Endothelial cell (in vitro differentiated cells): Measurements from ENCODE around the gene RAB40B. TPM values are rescaled to one million over a fixed set of nuclear protein-coding genes. Genes with fewer than 3 reads are reported as not detected.

Source experiments
- DNase-seq: peaks from one replicate; pipeline ENCODE4 v3.0.0; 2021; ENCODE audit warnings: low spot score
- H3K27ac Mint-ChIP-seq: one replicate; pipeline ENCODE4 v1.8.0; 2021; ENCODE audit warnings: mixed read lengths, inconsistent platforms; ENCODE audit not compliant: unreplicated experiment
- H3K27me3 Mint-ChIP-seq: one replicate; pipeline ENCODE4 v1.8.0; 2021; ENCODE audit warnings: mild to moderate bottlenecking, moderate library complexity, mixed read lengths, inconsistent platforms; ENCODE audit not compliant: unreplicated experiment
- H3K36me3 Mint-ChIP-seq: one replicate; pipeline ENCODE4 v1.8.0; 2021; ENCODE audit warnings: mild to moderate bottlenecking, low read depth, mixed read lengths, inconsistent platforms; ENCODE audit not compliant: unreplicated experiment
- H3K4me1 Mint-ChIP-seq: one replicate; pipeline ENCODE4 v1.8.0; 2021; ENCODE audit warnings: mild to moderate bottlenecking, mixed read lengths, inconsistent platforms; ENCODE audit not compliant: unreplicated experiment
- H3K4me3 Mint-ChIP-seq: one replicate; pipeline ENCODE4 v1.8.0; 2021; ENCODE audit warnings: mild to moderate bottlenecking, mixed read lengths, inconsistent platforms; ENCODE audit not compliant: unreplicated experiment
- H3K9me3 Mint-ChIP-seq: one replicate; pipeline ENCODE4 v1.8.0; 2021; ENCODE audit warnings: mixed read lengths, inconsistent platforms; ENCODE audit not compliant: unreplicated experiment
- total RNA-seq: library from RNA; stranded (reverse); fragmentation: NEBNext Ultra II Directional; extraction: Animal tissue kit (Norgen Biotek cat#: 25700); gene quantifications from one replicate; pipeline ENCODE4 v1.2.1, GENCODE V29; 2021; ENCODE audit not compliant: unreplicated experiment
- TF ChIP-seq, protein P1 (sequence below): fragments of 200-600 bp; sonication (generic); IDR thresholded peaks from one replicate; pipeline ENCODE4 v1.5.0; 2021; ENCODE audit warnings: antibody characterized with exemption; ENCODE audit not compliant: unreplicated experiment

The RAB40B gene
- total RNA-seq, 1 donor from 2014 or later = 6.7 TPM

DNA sequence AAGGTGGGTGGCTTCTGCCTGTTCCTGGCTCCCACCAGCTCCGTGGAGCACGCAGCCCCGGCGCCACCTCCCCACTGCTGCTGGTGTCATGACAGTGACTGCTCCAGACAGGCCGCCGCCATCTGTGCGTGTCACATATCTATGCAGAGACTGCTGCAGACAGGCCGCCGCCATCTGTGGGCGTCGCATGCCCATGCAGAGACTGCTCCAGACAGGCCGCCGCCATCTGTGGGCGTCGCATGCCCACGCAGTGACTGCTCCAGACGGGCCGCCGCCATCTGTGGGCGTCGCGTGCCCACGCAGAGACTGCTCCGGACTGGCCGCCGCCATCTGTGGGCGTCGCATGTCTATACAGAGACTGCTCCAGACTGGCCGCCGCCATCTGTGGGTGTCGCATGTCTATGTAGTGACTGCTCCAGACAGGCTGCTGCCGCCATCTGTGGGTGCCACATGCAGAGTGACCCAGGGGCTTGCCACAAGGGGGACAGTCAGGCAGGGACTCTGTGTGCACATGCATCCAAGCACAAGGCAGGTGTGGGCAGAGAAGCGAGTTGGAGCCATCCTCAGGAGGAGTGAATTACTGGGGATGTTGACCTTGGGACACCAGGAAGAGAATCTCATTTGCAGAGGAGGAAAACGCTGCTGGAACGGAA lies 14.7 kb upstream of the RAB40B start:
- H3K27ac Mint-ChIP-seq = no peak overlapping the region
- peaks cover 11% of the 10 kb centered on the region for H3K4me1 Mint-ChIP-seq
- no peak overlapping the region for H3K4me3 Mint-ChIP-seq
- no peaks in the 10 kb centered on the region for H3K9me3 Mint-ChIP-seq
- H3K36me3 Mint-ChIP-seq = peaks cover 6% of the 10 kb centered on the region
- TF ChIP-seq, protein P1, sequence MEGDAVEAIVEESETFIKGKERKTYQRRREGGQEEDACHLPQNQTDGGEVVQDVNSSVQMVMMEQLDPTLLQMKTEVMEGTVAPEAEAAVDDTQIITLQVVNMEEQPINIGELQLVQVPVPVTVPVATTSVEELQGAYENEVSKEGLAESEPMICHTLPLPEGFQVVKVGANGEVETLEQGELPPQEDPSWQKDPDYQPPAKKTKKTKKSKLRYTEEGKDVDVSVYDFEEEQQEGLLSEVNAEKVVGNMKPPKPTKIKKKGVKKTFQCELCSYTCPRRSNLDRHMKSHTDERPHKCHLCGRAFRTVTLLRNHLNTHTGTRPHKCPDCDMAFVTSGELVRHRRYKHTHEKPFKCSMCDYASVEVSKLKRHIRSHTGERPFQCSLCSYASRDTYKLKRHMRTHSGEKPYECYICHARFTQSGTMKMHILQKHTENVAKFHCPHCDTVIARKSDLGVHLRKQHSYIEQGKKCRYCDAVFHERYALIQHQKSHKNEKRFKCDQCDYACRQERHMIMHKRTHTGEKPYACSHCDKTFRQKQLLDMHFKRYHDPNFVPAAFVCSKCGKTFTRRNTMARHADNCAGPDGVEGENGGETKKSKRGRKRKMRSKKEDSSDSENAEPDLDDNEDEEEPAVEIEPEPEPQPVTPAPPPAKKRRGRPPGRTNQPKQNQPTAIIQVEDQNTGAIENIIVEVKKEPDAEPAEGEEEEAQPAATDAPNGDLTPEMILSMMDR = no peak
- no peak for DNase-seq
- H3K27me3 Mint-ChIP-seq = no peaks in the 10 kb centered on the region

DNA sequence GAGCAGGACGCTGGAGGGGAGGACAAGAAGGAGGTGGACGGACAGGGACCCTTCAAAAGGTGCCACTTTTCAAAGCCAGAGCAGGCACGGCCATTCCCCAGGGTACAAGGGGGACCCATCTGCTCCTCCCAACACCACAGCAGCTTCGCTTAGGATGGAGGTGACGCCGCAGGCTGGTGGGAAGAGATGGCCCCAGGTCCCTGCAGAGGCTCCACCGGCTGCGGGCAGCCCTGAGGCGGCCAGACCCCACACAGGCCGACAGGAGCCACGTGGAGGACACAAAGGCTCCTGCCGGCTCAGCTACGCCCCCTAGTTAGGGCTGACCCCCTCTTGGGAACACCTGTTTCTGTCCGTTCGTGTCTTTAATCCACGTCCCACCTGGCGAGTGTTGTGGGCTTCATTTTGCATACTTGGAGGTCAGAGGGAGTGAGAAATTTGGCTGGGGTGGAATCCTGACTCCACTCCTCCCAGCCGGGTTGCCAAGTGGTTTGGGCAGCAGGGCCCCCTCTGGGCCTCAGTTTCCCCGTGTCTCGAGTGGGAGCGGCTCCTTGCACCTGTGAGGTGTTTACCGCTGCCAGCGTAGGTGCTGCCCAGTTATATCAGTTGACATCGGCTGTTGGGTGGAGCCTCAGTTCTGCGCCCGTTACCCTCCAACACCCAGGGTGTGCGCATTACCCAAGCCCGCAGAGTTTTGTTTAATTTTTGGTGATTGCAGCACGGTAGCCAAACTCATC lies 12.2 kb upstream of the RAB40B start:
- TF ChIP-seq, protein P1 = no peak
- no peaks in the 10 kb centered on the region for H3K36me3 Mint-ChIP-seq
- no peak for DNase-seq
- H3K9me3 Mint-ChIP-seq = no peaks in the 10 kb centered on the region
- H3K4me3 Mint-ChIP-seq = no peak overlapping the region
- H3K27ac Mint-ChIP-seq = no peak overlapping the region
- H3K27me3 Mint-ChIP-seq = peaks cover 6% of the 10 kb centered on the region
- peaks cover under 1% of the 10 kb centered on the region for H3K4me1 Mint-ChIP-seq

DNA sequence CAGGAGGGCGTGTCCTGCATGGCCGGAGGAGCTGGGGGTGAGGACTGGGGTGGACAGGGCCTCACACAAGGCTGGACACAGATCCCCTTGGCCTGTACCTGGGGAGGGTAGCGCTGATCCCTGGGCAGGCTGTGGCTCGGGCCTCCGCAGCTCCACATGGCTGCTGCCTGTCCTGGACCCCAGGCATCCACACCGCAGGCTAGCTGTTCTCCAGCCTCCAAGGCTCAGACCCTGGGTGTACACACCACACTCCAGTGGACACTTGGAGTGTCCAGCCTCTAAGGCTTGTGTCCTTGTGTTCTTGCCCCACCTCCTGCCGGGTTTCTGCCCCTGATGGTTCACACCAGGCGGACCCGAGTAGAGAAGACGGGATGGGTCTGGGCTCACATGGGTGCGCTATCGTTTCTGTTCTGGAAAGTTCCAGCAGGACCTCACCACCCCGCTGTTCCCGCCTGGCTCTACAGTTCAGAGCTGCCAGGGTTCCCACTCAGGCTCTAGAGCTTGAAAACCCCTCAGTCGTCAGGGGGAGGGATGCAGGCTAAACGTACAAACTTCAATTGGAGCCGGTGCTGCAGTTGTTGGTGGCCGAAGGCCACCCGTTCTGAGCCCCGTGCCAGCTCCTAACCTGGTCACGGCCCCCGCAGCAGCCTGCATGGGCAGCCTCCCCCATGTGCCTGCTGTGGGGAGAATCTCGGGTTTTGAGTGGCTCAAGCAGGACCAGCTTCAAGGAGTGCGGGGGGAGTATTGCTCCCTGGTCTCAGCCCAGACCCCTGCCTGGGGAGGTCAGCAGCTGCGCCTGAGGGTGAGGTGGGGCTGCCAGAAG lies 11.4 kb upstream of the RAB40B start:
- TF ChIP-seq, protein P1 = no peak
- H3K4me3 Mint-ChIP-seq = no peak overlapping the region
- no peaks in the 10 kb centered on the region for H3K9me3 Mint-ChIP-seq
- H3K27me3 Mint-ChIP-seq = peaks cover 6% of the 10 kb centered on the region
- no peaks in the 10 kb centered on the region for H3K4me1 Mint-ChIP-seq
- no peak for DNase-seq
- H3K36me3 Mint-ChIP-seq = no peaks in the 10 kb centered on the region
- H3K27ac Mint-ChIP-seq = no peak overlapping the region

DNA sequence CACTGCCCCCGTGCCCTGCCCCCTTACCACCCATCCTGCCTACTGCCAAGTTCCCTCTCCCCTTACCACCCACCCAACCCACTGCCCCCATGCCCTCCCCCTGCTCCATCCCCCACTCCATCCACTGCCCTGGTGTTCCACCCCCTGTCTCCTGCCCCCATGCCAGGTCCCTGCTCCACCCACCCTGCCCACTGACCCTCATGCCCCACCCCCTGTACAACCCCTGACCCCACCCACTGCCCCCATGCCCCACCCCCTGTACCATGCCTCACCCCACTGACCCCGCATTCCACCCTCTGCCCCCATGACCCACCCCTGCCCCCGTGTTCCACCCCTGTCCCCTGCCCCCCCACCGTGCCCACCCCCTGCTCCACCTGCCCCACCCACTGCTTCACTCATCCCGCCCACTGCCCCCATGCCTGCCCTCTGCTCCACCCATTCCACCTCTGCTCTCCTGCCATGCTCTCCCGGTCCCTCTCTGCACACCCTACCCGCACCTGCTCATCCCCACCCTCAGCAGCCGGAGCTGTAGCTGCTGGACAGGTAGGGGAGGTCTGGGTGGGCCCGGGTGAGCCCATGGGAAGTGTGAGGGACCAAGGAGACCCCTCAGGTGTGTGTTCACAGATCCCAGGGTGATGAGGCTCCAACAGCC lies 10.7 kb upstream of the RAB40B start:
- Mint-ChIP-seq H3K4me3 (no peak overlapping the region), H3K36me3 (no peaks in the 10 kb centered on the region), H3K27me3 (peaks cover 6% of the 10 kb centered on the region), H3K4me1 (no peaks in the 10 kb centered on the region), H3K27ac (no peak overlapping the region), H3K9me3 (no peaks in the 10 kb centered on the region)
- TF ChIP-seq, protein P1 = no peak
- no peak for DNase-seq
